Mesenchymal stem cell (in vitro differentiated cells and primary cell): ENCODE measurements around the gene DMD.

ENCODE experiments used
- DNase-seq: peaks from one replicate; pipeline ENCODE4 v3.0.0-alpha.2; 2013
- H2AFZ ChIP-seq: one replicate; pipeline ENCODE4 v1.6.1; 2013; ENCODE audit warnings: low read depth, mild to moderate bottlenecking, control low read depth, inconsistent platforms, low read length, moderate library complexity
- H2AK5ac ChIP-seq: 2 replicates; pipeline ENCODE4 v1.6.1; 2013; ENCODE audit warnings: low read length, moderate library complexity, mild to moderate bottlenecking, inconsistent platforms; ENCODE audit not compliant: severe bottlenecking
- H2BK120ac ChIP-seq: one replicate; pipeline ENCODE4 v1.6.1; 2013; ENCODE audit warnings: low read depth, mild to moderate bottlenecking, inconsistent platforms, low read length, moderate library complexity
- H2BK12ac ChIP-seq, 2 experiments: one replicate each; pipeline ENCODE4 v1.6.1; 2013; ENCODE audit warnings: inconsistent platforms in 2 of 2, low read length in 2 of 2, mild to moderate bottlenecking in 2 of 2, moderate library complexity in 2 of 2, control low read depth in 1 of 2
- H2BK15ac ChIP-seq: one replicate; pipeline ENCODE4 v1.6.1; 2013; ENCODE audit warnings: mild to moderate bottlenecking, low read depth, inconsistent platforms; ENCODE audit not compliant: poor library complexity, severe bottlenecking
- H2BK5ac ChIP-seq: 2 replicates; pipeline ENCODE4 v1.6.1; 2013; ENCODE audit warnings: low read depth, mild to moderate bottlenecking, low read length, control low read depth, inconsistent platforms; ENCODE audit not compliant: poor library complexity, severe bottlenecking
- H3K14ac ChIP-seq, 2 experiments: one replicate each; pipeline ENCODE4 v1.6.1; 2013; ENCODE audit warnings: inconsistent platforms in 2 of 2, low read length in 2 of 2, control low read depth in 1 of 2, mild to moderate bottlenecking in 1 of 2, moderate library complexity in 1 of 2
- H3K18ac ChIP-seq, 2 experiments: one replicate each; pipeline ENCODE4 v1.6.1; 2013; ENCODE audit warnings: inconsistent platforms in 2 of 2, low read length in 2 of 2, control low read depth in 1 of 2, low read depth in 1 of 2, mild to moderate bottlenecking in 1 of 2
- H3K23ac ChIP-seq, 2 experiments: one replicate each; pipeline ENCODE4 v1.6.1; 2013; ENCODE audit warnings: inconsistent platforms in 2 of 2, low read length in 2 of 2, mild to moderate bottlenecking in 2 of 2, moderate library complexity in 2 of 2, control low read depth in 1 of 2
- H3K27ac ChIP-seq: 2 replicates; pipeline ENCODE4 v1.5.1; 2013; ENCODE audit warnings: mild to moderate bottlenecking, moderate library complexity, low read length, control low read depth, inconsistent platforms; ENCODE audit not compliant: poor library complexity, severe bottlenecking
- H3K27me3 ChIP-seq, 2 experiments: 2 replicates each; pipeline versions ENCODE4 v1.6.1 to v1.7.0; 2013; ENCODE audit warnings: low read length in 2 of 2, mild to moderate bottlenecking in 2 of 2, moderate library complexity in 2 of 2, control low read depth in 1 of 2, inconsistent platforms in 1 of 2; ENCODE audit not compliant: control insufficient read depth in 1 of 2, insufficient read depth in 1 of 2
- H3K36me3 ChIP-seq, 2 experiments: 2 replicates each; pipeline versions ENCODE4 v1.6.1 to v1.7.0; 2013; ENCODE audit warnings: low read length in 2 of 2, control low read depth in 1 of 2, inconsistent platforms in 1 of 2, low read depth in 1 of 2, mild to moderate bottlenecking in 1 of 2; ENCODE audit not compliant: insufficient read depth in 2 of 2, control insufficient read depth in 1 of 2
- H3K4ac ChIP-seq, 2 experiments: one replicate each; pipeline ENCODE4 v1.6.1; 2013; ENCODE audit warnings: inconsistent platforms in 2 of 2, low read length in 2 of 2, mild to moderate bottlenecking in 2 of 2, moderate library complexity in 2 of 2, control low read depth in 1 of 2, low read depth in 1 of 2
- H3K4me1 ChIP-seq: 2 replicates; pipeline ENCODE4 v1.6.1; 2013; ENCODE audit warnings: low read depth, low read length, control low read depth; ENCODE audit not compliant: control insufficient read depth, insufficient read depth
- H3K4me2 ChIP-seq: 2 replicates; pipeline ENCODE4 v1.6.1; 2013; ENCODE audit warnings: low read length, mild to moderate bottlenecking, inconsistent platforms; ENCODE audit not compliant: poor library complexity, severe bottlenecking
- H3K4me3 ChIP-seq, 2 experiments: 2 replicates each; pipeline versions ENCODE4 v1.5.1 to v1.7.0; 2013; ENCODE audit warnings: low read length in 2 of 2, mild to moderate bottlenecking in 2 of 2, control low read depth in 1 of 2, low read depth in 1 of 2; ENCODE audit not compliant: insufficient read depth in 1 of 2
- H3K79me1 ChIP-seq: replicated peaks from 2 replicates; pipeline ENCODE4 v1.6.1; 2013; ENCODE audit warnings: mild to moderate bottlenecking, control low read depth, low read length, inconsistent platforms; ENCODE audit not compliant: poor library complexity, severe bottlenecking
- H3K9ac ChIP-seq: 2 replicates; pipeline ENCODE4 v1.7.0; 2013; ENCODE audit warnings: mild to moderate bottlenecking, low read length, moderate library complexity
- H3K9me3 ChIP-seq: 2 replicates; pipeline ENCODE4 v1.7.0; 2013; ENCODE audit warnings: mild to moderate bottlenecking, low read length; ENCODE audit not compliant: control insufficient read depth
- H4K8ac ChIP-seq: one replicate; pipeline ENCODE4 v1.6.1; 2013; ENCODE audit warnings: inconsistent platforms, mild to moderate bottlenecking, low read length, moderate library complexity
- H4K91ac ChIP-seq: one replicate; pipeline ENCODE4 v1.6.1; 2013; ENCODE audit warnings: mild to moderate bottlenecking, low read length, inconsistent platforms
- WGBS: methylation state at CpG from one replicate; pipeline ENCODE4 v1.1.7; 2013; ENCODE audit warnings: mixed read lengths; 5-methylcytosine and 5-hydroxymethylcytosine counted together

Gene DMD

DNA sequence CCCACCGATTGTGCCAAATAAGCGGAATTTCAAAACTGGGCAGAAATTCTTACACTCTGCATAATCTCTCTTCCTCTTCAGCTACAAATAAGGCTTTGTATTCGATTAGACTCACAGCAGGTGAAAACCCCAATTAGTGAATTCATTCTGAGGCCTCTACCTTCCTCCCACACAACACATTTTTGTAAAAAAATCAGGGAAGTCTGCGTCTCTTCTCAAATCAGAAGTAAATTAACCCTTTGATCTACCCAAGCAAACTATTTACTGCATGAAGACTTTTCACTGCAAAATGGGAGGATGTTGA, 1938.9 kb downstream of the DMD start:
- no peak for DNase-seq
- H3K27me3 ChIP-seq, result peaks cover 0 to 4% of the 10 kb centered on the region in 2 experiments
- WGBS, result 93% methylated on average over 3 of the region's 4 CpGs

GRCh38 chrX:31271615-31272471, 1939.5 kb downstream of the DMD start:
- no peak overlapping the region for H2BK15ac ChIP-seq
- H3K4me3 ChIP-seq, result no peak overlapping the region
- H2AFZ ChIP-seq, result no peak overlapping the region
- no peaks in the 10 kb centered on the region for H3K36me3 ChIP-seq
- no peaks in the 10 kb centered on the region for H3K9me3 ChIP-seq
- H3K9ac ChIP-seq, result no peak overlapping the region
- no peaks in the 10 kb centered on the region for H3K79me1 ChIP-seq
- no peak overlapping the region for H2AK5ac ChIP-seq
- H3K4ac ChIP-seq, result no peak overlapping the region
- no peaks in the 10 kb centered on the region for H3K4me1 ChIP-seq
- no peak overlapping the region for H3K14ac ChIP-seq
- no peak for DNase-seq
- no peak overlapping the region for H4K8ac ChIP-seq
- 82% methylated on average over 5 of the region's 7 CpGs for WGBS
- H2BK5ac ChIP-seq, result no peak overlapping the region
- no peak overlapping the region for H3K27ac ChIP-seq
- no peak overlapping the region for H3K18ac ChIP-seq
- no peak overlapping the region for H4K91ac ChIP-seq
- no peak overlapping the region for H2BK12ac ChIP-seq
- no peak overlapping the region for H3K4me2 ChIP-seq
- no peak overlapping the region for H3K23ac ChIP-seq
- H2BK120ac ChIP-seq, result no peak overlapping the region
- peaks cover 0 to 7% of the 10 kb centered on the region in 2 experiments for H3K27me3 ChIP-seq

More for the DNA sequence above, 1938.9 kb downstream of the DMD start:
- H3K9me3 ChIP-seq, result no peaks in the 10 kb centered on the region
- no peak overlapping the region for H4K91ac ChIP-seq
- no peak overlapping the region for H2BK5ac ChIP-seq
- H3K23ac ChIP-seq, result no peak overlapping the region
- no peak overlapping the region for H2AK5ac ChIP-seq
- H2BK120ac ChIP-seq, result no peak overlapping the region
- H3K4ac ChIP-seq, result no peak overlapping the region
- no peak overlapping the region for H3K18ac ChIP-seq
- H3K4me3 ChIP-seq, result no peak overlapping the region
- no peak overlapping the region for H3K4me2 ChIP-seq
- no peaks in the 10 kb centered on the region for H3K36me3 ChIP-seq
- H2BK15ac ChIP-seq, result no peak overlapping the region
- no peak overlapping the region for H2AFZ ChIP-seq
- no peak overlapping the region for H3K9ac ChIP-seq
- H4K8ac ChIP-seq, result no peak overlapping the region
- H3K4me1 ChIP-seq, result no peaks in the 10 kb centered on the region
- H3K79me1 ChIP-seq, result no peaks in the 10 kb centered on the region
- H3K27ac ChIP-seq, result no peak overlapping the region
- H2BK12ac ChIP-seq, result no peak overlapping the region
- H3K14ac ChIP-seq, result no peak overlapping the region

DNA sequence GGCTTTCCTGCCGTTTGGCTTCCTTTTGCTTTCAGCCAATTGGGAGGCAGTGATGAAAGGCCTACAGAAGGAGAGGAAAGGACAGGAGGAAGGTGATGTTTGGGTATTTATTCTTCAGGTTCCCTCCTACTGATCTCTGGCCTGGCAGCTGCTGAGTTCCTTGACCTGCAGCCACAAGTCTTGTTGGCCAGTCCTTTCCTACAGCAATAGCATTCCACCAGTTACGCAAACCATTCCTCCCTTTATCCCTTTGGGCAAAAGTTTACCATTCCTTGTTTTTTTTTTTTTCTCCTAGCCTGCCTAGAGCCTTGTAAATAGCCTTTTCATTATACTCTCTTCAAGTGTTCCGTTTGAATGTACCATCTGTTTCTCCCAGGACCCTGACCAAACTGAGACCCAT, 1941.4 kb downstream of the DMD start:
- WGBS, result 58% methylated on average over 2 of the region's 3 CpGs
- H3K27me3 ChIP-seq, result peaks cover 0 to 7% of the 10 kb centered on the region in 2 experiments
- no peak overlapping the region for H2AK5ac ChIP-seq
- no peak overlapping the region for H3K18ac ChIP-seq
- DNase-seq, result peak; percentile 20
- H2BK5ac ChIP-seq, result no peak overlapping the region
- H3K4me2 ChIP-seq, result no peak overlapping the region
- no peaks in the 10 kb centered on the region for H3K4me1 ChIP-seq
- no peak overlapping the region for H2BK120ac ChIP-seq
- H3K36me3 ChIP-seq, result no peaks in the 10 kb centered on the region
- no peak overlapping the region for H3K4ac ChIP-seq
- H4K8ac ChIP-seq, result no peak overlapping the region
- no peak overlapping the region for H3K4me3 ChIP-seq
- peak overlapping the region; percentile 83 for H2BK15ac ChIP-seq
- H2AFZ ChIP-seq, result no peak overlapping the region
- H3K9ac ChIP-seq, result no peak overlapping the region
- no peaks in the 10 kb centered on the region for H3K79me1 ChIP-seq
- no peak overlapping the region for H3K23ac ChIP-seq
- H2BK12ac ChIP-seq, result no peak overlapping the region
- H3K27ac ChIP-seq, result no peak overlapping the region
- no peak overlapping the region for H3K14ac ChIP-seq
- no peaks in the 10 kb centered on the region for H3K9me3 ChIP-seq
- no peak overlapping the region for H4K91ac ChIP-seq

GRCh38 chrX:31268359-31268758, 1943.0 kb downstream of the DMD start:
- Histone ChIP-seq H2BK12ac (no peak overlapping the region), H3K18ac (no peak overlapping the region), H3K14ac (no peak overlapping the region), H3K4me3 (no peak overlapping the region), H4K91ac (no peak overlapping the region), H3K79me1 (no peaks in the 10 kb centered on the region), H3K36me3 (no peaks in the 10 kb centered on the region), H4K8ac (no peak overlapping the region), H3K4me2 (no peak overlapping the region), H2BK5ac (no peak overlapping the region), H3K4ac (no peak overlapping the region), H2AK5ac (no peak overlapping the region), H2AFZ (no peak overlapping the region), H3K9ac (no peak overlapping the region), H2BK15ac (no peak overlapping the region), H3K4me1 (no peaks in the 10 kb centered on the region), H3K23ac (no peak overlapping the region), H2BK120ac (no peak overlapping the region), H3K27me3 (peaks cover 0 to 11% of the 10 kb centered on the region in 2 experiments), H3K27ac (no peak overlapping the region), H3K9me3 (no peaks in the 10 kb centered on the region)
- DNase-seq, result peak; percentile 34
- 0% methylated on average over 1 of the region's 4 CpGs for WGBS
